ENCODE data around the gene SLC37A1. TPM values are rescaled to one million over a fixed set of nuclear protein-coding genes. Genes with fewer than 3 reads are reported as not detected.

Gene SLC37A1
- total RNA-seq, 1 experiment from 2014 or later, result 37.7 TPM

- Histone ChIP-seq H2BK20ac (ENCODE audit: low read depth, low read length, poor library complexity, severe bottlenecking) (no peak overlapping the region), H3K27ac (ENCODE audit: insufficient read length, low read depth, low read length) (no peak overlapping the region), H2BK120ac (ENCODE audit: low read depth, low read length, poor library complexity, severe bottlenecking) (no peak overlapping the region), H3K14ac (ENCODE audit: insufficient read depth, low read length) (no peak overlapping the region), H2AK5ac (ENCODE audit: insufficient read length, low read length) (no peak overlapping the region), H4K8ac (replicated peaks; ENCODE audit: insufficient read length, low read depth, low read length) (no peak overlapping the region), H2AFZ (ENCODE audit: low read length) (no peak overlapping the region), H3K79me2 (ENCODE audit: insufficient read depth, low read length) (no peaks in the 10 kb centered on the region), H3K23ac (ENCODE audit: insufficient read length, low read depth, low read length) (no peak overlapping the region), H2BK15ac (ENCODE audit: low read depth, low read length) (no peak overlapping the region), H4K20me1 (ENCODE audit: control insufficient read depth, insufficient read depth, insufficient read length) (peaks cover 3% of the 10 kb centered on the region), H3K9ac (ENCODE audit: extremely low read depth, insufficient read length, low read length) (no peak overlapping the region), H3T11ph (ENCODE audit: low read length) (no peak overlapping the region), H4K91ac (ENCODE audit: insufficient read length, low read depth, low read length) (no peak overlapping the region), H3K79me1 (ENCODE audit: insufficient read depth, low read depth, low read length, poor library complexity, severe bottlenecking) (no peaks in the 10 kb centered on the region), H2BK5ac (ENCODE audit: insufficient read length, low read length) (no peak overlapping the region), H3K27me3 (ENCODE audit: insufficient read depth, low read length) (no peaks in the 10 kb centered on the region), H3K4ac (ENCODE audit: low read depth, low read length) (no peak overlapping the region), H3K9me3 (ENCODE audit: control insufficient read depth, low read depth, low read length) (no peaks in the 10 kb centered on the region), H3K23me2 (ENCODE audit: insufficient read length, low read depth, low read length, poor library complexity, severe bottlenecking) (no peaks in the 10 kb centered on the region), H2BK12ac (ENCODE audit: insufficient read length, low read depth, low read length) (no peak overlapping the region), H3K18ac (ENCODE audit: insufficient read length, low read depth, low read length) (no peak overlapping the region), H4K5ac (ENCODE audit: insufficient read length, low read depth, low read length) (no peak overlapping the region), H3K56ac (ENCODE audit: insufficient read length, low read depth, low read length) (no peak overlapping the region), H3K4me1 (ENCODE audit: insufficient read depth, low read length) (no peaks in the 10 kb centered on the region), H3K4me2 (ENCODE audit: insufficient read depth, insufficient read length, low read length) (no peak overlapping the region)
- Mint-ChIP-seq H3K4me3 (no peak overlapping the region), H3K27me3 (ENCODE audit: low read depth) (peaks cover 24% of the 10 kb centered on the region), H3K9me3 (peaks cover 2 to 5% of the 10 kb centered on the region in 2 experiments; a peak in 4 of 5 replicates), H3K4me1 (0 out of 4 replicates have a peak, but pooled peaks cover 0 to 2% of the 10 kb centered on the region in 2 experiments), H3K36me3 (ENCODE audit: insufficient read depth in 1 of 3, low read depth in 3 of 3) (peaks cover 0 to 2% (median 0%) of the 10 kb centered on the region in 3 experiments; a peak in 2 of 7 replicates), H3K27ac (no peak overlapping the region)
- DNase-seq, result no peak
- WGBS (ENCODE audit: extremely low coverage, insufficient read length, low lambda C conversion rate), result no CpG with 5 or more reads among the region's 3 CpGs
- no peak for TF ChIP-seq CTCF (conservative IDR thresholded peaks at IDR 0.05)
Observed at GRCh38 chr21:42611852-42612251, 98.2 kb downstream of the SLC37A1 start.
